OCI-M1 (cell line): ENCODE measurements around the gene RNF208.

ENCODE experiments used
- DNase-seq: peaks from one replicate; lab custom pipeline; 2025; lab: John Stamatoyannopoulos, UW

The RNF208 gene

GRCh38 chr9:137214620-137215019 lies 7.4 kb downstream of the RNF208 start:
- DNase-seq = no peak

- DNase-seq = no peak
Observed at GRCh38 chr9:137213160-137214060, 8.6 kb downstream of the RNF208 start.

- no peak for DNase-seq
Observed at GRCh38 chr9:137212520-137212919, 9.5 kb downstream of the RNF208 start.

- DNase-seq = no peak
Observed at GRCh38 chr9:137211532-137211931, 10.5 kb downstream of the RNF208 start.

- no peak for DNase-seq
Observed at GRCh38 chr9:137206602-137207001, 15.4 kb downstream of the RNF208 start.

- DNase-seq = peak; percentile 92
Observed at GRCh38 chr9:137205126-137206069, 16.6 kb downstream of the RNF208 start, which contains the start of the genes NDOR1 and TMEM203. Gene NDOR1 (plus strand): TSS chr9:137205700. CDS start chr9:137205778, 78 bp downstream. Gene TMEM203 (minus strand): TSS chr9:137205648. CDS start chr9:137205414, 234 bp downstream.

- no peak for DNase-seq
Observed at GRCh38 chr9:137204731-137205125, 17.3 kb downstream of the RNF208 start.

- DNase-seq = no peak
Observed at GRCh38 chr9:137202966-137203365, 19.1 kb downstream of the RNF208 start.

- no peak for DNase-seq
Observed at GRCh38 chr9:137201205-137201868, 20.7 kb downstream of the RNF208 start.

- DNase-seq = peak; percentile 99
Observed at GRCh38 chr9:137200311-137201204, 21.5 kb downstream of the RNF208 start, which contains the start of gene TPRN. Gene TPRN (minus strand): TSS chr9:137200741. CDS start chr9:137200711, 30 bp downstream.

- no peak for DNase-seq
Observed at GRCh38 chr9:137199411-137200121, 22.5 kb downstream of the RNF208 start.

- DNase-seq = no peak
Observed at GRCh38 chr9:137198902-137199283, 23.1 kb downstream of the RNF208 start.

- no peak for DNase-seq
Observed at GRCh38 chr9:137198051-137198901, 23.8 kb downstream of the RNF208 start.

GRCh38 chr9:137195525-137196220 lies 26.4 kb downstream of the RNF208 start:
- DNase-seq = no peak

GRCh38 chr9:137194909-137195308 lies 27.1 kb downstream of the RNF208 start:
- DNase-seq = no peak

- no peak for DNase-seq
Observed at GRCh38 chr9:137194388-137194787, 27.7 kb downstream of the RNF208 start.

GRCh38 chr9:137193771-137194170 lies 28.3 kb downstream of the RNF208 start:
- DNase-seq = no peak

GRCh38 chr9:137192859-137193258 lies 29.2 kb downstream of the RNF208 start:
- no peak for DNase-seq

GRCh38 chr9:137192448-137192780 lies 29.6 kb downstream of the RNF208 start:
- no peak for DNase-seq
